ENCODE measurements around the gene SPRY2.
"Not testable (repeated sequence)": the region's sequence is repeated elsewhere in the genome, so short reads cannot be mapped to it uniquely, and the experiment has no call there.

The SPRY2 gene, protein sequence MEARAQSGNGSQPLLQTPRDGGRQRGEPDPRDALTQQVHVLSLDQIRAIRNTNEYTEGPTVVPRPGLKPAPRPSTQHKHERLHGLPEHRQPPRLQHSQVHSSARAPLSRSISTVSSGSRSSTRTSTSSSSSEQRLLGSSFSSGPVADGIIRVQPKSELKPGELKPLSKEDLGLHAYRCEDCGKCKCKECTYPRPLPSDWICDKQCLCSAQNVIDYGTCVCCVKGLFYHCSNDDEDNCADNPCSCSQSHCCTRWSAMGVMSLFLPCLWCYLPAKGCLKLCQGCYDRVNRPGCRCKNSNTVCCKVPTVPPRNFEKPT

DNA sequence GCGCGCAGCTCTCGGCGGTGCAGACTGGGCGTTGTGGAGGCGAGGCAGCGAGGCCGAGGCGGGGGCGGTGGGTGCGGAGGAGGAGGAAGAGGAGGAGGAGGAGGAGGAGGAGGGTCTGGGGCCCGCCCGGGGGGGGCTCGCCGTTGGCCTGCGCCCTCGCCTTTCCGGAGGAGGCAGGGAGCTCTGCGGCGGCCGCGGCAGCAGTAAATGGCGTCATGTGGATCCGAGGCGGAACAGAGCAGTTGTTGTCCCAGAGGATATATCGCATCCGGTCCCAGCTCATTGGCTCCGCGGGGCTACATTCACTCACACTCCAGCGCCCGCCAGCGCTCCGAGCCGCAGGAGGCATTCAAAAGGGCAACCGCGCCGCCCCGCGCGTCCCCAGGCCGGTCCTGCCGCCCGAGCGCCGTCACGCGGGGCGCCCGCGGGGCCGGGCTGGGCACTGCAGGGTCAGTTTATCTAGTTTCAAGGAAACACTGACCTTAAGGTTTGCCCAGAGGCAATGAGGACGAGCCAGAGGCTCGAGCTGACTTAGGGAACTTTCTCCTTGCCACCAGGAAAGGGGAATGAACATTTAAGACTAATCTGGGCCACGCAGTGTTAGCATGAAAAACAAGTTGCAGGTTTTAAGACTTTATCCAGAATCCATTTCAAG is at the start of gene SPRY2:
Gene SPRY2, minus strand, starts transcription at position 26 of the 655 bp plus-strand sequence. CDS start 3,421 bp downstream, outside the sequence.
- DNase-seq: peak; percentile 61
- peak; percentile 65 for ATAC-seq

DNA sequence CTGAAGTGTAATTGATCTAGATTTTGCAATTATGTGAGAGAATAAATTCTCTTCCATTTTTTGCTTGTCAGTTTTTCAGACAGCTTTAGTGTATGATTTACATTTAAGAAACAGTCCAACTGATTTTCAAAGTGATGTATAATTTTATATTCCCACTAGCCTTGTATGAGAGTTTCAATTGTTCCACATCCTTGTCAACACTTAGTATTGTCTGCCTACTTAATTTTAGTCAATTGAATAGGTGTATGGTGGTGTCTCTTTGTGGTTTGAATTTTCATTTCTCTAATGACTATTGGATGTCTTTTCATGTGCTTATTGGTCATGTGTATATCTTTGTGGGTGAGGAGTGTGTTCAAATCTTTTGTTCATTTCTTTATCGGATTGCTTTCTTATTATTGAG is 49.4 kb upstream of the SPRY2 start:
- DNase-seq: no peak
- ATAC-seq: no peak

DNA sequence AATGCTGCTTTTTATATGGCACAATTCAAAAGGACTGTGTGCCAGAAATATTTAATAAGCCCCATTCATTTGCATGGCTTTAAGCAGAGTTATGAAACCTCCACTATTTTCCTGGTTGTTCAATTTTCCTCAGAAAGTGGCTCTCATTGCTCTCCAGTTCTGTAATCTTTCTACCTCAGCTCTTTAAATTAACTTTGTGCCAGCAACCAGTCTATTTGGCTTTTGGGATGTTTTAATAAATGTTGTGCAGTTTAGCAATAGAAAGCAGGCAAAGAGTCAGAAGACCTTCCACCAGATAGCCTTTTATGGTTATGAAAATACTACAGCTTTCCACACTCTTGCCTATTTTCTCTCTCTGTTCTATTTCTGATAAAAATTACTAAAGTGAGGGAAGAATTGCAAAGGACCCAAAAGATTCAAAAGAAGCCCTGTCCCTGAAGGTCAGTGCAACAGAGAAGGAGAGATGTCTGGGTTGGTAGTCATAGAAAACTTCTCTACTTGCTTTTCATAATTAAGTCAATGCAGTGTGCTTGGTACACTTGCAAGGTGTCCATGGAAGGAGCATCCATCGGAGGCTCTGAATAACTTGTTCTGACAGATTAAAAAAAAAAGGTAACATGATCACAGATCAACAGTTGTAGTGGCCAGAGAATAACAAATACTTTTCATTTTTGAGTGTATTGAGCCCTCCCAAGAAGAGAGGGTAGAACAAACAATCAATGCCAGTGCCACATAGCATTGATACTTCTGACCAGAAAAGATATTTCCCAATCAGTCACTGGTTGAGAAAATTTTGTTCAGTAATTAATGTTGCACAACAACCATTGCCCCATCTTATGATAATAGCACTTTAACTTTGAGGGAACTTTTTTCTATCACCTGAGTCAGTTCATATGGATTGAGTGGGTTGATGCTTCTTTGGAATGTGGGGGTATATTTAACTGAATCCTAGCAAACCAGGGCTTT is 48.4 kb upstream of the SPRY2 start:
- DNase-seq (no peak), ATAC-seq (no peak)

DNA sequence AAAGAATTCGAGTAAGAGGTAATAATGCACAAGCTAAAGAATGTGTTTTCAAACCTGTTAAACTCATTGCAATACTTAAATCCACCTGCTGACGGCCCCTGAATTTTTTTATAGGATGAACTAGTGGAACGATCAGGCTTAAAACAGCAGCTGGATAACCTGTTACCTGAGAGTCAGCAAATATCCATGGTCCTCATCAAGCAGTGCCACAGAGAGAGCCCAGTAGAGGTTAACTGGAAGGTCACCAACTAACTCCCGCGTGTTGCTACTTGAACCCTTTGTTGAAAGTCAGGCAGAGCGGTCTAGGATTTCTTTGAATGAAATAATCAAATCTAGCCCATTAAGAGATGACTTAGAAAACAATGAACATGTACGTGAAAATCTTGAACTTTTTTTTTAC is 47.6 kb upstream of the SPRY2 start:
- no peak for ATAC-seq
- DNase-seq: no peak

DNA sequence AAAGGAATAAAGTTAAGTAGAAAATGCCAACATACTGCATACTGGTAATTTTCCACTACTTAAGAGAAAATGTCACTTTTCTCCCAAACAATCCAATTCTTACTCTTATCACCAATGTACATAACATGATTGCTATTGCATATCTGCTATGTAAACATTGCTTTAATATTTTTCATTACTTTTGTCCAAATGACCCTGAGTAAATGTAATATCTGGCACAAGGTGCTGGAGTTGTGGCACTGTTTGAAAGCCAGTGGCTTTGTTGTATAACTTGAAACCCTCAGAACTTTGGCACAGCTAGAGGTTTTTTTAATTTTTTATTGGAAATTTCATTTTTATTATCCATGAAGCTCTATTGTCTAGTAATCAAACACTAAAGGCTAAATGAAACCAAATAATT is 45.7 kb upstream of the SPRY2 start:
- no peak for ATAC-seq
- no peak for DNase-seq

DNA sequence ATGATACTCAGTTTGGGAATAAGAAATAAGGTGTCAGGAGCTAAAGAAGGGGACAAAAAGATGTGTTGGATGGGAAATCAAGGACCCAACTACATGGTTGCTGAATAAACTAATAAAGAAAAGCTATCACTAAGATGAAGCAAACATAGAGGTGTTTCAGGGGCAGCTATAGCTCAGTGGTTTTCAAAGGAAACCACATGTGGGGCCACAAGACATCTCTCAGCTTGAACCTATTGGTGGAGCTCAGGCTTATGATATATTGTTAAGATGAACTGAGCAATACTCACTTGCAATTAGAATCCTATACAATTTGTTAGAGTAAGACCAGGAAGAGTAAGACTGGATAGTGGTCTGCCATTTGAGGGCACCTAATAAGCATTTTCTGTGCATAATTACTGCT is 45.1 kb upstream of the SPRY2 start:
- ATAC-seq: peak; percentile 36
- no peak for DNase-seq

DNA sequence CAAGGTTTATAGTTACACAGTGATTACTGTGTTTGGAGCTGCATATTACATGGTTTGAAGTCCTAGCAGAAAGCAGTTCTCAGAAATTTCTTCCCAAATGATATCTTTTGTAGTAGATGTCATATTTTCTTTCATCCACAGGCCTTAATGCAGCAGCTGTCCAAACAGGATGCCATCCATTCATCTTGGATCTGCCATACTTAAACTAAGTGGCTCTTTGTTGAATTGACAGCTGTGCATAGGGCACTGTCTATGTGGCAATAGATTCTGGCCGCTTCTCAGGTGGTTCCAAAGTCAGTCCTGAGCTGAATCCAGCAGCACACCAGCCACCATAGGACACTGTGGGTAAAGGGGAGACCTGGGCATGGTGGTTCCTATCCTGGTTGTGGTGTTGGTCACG is 41.6 kb upstream of the SPRY2 start:
- ATAC-seq: no peak
- DNase-seq: no peak

DNA sequence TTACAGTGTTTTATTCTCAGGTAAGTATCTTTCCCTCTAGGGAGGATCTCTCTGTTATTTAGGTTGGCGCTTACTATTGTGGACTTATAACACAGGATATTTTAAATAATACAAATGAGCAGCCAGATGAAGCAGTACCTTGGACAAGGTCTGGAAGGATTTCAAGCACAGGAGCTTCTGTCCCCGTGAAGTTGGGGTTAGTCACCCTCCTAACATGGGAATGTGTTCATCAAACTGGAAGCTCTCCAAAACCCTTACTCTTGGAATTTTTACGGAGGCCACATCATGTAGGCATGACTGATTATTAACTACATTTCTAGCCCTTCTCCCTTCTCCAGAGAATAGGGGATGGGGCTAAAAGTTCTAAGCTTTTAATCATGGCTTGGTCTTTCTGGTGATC is 38.3 kb upstream of the SPRY2 start:
- DNase-seq (no peak), ATAC-seq (no peak)

DNA sequence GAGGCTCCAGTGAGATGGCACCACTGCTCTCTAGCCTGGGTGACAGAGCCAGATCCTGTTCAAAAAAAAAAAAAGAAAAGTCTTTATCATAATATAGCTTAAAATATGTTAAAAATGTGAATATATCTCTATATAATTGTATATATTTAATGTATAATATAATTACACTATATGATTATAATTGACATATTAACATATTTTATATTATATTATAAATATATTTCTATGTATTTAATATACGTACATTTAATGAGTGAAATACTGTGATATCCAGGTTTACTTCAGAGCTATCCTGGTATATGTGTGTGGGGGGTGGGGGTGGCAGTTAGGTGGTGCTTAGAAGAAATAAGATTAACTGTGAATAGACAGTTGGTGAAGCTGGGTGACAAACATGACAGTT is 35.6 kb upstream of the SPRY2 start:
- no peak for ATAC-seq

DNA sequence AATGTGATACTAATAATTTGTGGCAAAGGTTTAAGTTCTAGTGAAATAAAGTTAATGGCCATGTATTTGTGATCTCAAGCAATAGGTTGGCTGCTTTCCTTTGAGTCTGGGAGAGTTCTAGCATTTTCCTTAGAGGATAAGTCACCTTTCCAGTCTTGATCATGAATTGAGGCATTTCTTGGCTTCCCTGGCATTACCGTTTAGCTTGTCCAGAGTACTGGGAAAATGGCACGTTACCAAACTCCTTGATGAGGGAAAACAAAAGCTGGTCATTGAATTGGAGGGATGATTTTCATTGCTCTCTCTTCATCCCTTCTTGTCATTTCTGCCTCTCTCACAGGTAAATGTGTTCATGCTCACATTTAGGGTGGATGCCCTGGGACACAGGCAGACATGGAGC is 34.0 kb upstream of the SPRY2 start:
- no peak for ATAC-seq

More for the DNA sequence above, 35.6 kb upstream of the SPRY2 start:
- no peak for DNase-seq

DNA sequence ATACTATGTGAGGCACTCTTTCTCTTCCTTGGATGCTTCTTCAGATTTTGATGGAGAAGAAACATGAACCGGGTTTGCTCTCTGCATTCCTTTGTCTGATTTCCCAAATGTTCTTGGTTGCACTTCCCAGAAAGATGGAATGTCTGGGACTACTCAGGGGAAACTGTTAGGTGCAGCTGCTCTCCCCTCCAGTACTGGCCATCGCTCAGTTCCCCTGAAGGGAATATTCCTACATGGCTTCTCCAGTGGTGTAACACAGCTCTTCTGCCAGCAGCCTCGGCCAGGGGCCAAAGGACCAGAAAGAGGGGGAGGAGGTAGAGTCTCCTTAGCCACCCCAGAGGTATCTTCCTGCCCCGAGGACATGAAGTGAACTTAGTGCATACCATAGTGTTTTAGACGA is 33.5 kb upstream of the SPRY2 start:
- ATAC-seq (no peak), DNase-seq (no peak)

More for the DNA sequence above, 34.0 kb upstream of the SPRY2 start:
- no peak for DNase-seq

DNA sequence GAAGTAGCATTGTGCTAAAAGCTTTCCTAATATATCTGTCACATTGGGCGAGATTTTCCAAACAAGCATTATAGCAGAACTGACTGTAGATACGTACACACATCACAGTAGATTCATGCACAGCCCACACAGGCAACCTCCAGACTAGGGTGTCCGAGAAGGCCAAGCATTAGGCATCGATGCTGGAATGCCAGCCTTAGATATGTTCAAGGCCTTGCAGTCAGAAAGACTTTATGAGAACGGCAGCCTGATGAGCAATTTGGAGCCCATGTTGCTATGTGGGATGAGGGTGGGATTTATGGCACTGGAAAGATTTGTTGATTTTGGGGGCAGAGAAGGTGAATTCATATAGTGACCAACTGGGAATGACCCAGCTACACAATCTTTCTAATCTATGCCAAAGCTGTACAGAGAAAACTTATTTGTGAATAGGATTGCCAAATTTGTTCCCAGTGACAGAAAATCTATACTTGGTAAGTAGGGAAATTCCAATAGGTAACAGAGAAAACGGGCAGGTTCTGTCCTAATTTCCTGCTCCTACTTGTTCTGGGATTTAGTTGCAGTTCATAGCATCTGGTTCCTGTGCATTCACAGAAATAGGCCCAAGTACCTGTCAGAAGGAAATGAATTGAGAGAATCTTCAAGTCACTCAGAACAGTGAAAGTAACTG is 31.0 kb upstream of the SPRY2 start:
- no peak for ATAC-seq
- no peak for DNase-seq

DNA sequence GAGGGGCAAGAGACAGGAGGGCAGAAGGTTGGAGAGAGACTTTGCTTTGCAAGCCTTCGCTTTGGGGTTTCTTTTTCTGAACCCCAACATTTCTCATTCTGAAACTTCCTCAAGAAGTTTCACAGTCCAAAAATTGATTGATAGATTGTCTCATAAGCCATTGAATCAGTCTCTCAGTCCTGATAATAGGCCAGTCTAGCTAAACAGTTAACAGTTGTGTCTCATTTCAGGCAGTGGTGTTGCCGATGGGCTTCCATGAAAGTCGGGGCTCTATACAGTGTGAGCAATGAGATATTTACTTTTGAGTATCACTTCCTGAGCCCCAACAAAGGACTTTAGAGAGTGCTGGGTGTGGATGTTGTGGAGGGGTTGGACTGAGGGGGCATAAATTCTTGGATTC is 26.5 kb upstream of the SPRY2 start:
- no peak for DNase-seq
- no peak for ATAC-seq

DNA sequence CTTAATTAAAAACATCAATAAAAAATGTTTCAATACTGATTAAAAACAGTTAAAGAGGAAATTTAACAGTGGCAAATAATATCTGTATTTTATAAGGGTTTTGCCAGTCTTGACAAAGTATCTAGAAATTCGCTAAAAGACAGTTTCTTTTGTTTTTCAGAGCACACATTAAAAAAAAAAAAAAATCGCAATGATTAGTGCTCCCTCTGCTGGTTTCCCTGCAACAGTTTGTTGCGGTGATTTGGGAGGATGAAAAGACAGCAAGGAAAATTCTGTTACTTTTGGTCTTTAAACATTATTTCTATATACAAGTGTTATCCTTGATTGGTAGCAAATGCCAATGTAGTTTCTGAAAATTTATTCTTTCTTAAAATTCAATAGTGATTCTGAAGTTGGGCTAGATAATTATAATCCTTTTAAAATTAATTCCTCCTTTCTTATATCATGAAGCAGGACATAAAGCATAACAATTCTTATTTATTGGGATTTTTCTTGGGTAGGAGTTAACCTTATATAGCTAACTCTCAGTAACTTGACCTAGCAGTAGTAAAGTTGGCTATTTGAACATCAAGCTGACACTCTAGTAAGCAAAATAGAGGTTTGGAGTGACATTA is 23.1 kb upstream of the SPRY2 start:
- DNase-seq: no peak
- ATAC-seq: no peak

DNA sequence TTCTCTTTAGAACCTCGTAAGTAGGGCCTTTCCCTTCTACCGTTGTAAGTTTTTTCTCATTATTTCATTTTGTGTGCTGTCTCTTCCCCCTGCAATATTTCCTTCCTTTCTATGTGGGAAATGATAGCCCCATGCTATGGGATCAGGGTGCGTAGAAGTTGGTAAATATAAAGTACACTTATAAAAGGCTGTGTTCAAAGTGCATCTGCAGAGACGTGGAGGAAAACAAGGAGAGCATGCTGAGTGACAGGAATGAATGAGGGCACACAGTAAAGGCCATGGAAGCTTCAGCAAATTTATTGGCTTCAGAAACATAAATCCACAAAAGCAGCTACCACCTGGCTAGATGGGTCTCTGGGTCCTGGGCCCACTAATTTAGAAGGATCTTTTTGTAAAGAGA is 21.6 kb upstream of the SPRY2 start:
- no peak for ATAC-seq
- no peak for DNase-seq

DNA sequence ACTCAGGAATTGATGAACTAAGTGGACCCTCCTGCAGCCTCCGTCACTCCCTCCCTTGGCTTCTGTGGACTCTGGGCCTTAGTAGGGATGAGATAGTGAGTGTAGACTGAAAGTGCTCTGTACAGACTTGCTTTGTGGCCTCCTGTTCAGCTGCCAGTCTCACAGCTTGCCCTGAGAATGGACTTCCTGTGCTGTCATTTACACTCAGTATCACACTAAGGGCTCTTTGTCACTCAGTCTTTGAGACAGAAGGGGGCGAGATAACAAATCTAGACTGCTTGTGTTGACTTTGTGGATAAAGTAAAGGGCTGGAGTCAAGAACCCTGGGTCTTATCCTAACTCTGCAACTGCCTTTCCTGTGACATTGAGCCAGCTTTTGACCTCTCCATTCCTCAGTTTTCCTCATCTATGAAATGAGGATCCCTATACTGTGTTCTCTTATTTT is 21.0 kb upstream of the SPRY2 start:
- ATAC-seq: no peak
- DNase-seq: no peak

DNA sequence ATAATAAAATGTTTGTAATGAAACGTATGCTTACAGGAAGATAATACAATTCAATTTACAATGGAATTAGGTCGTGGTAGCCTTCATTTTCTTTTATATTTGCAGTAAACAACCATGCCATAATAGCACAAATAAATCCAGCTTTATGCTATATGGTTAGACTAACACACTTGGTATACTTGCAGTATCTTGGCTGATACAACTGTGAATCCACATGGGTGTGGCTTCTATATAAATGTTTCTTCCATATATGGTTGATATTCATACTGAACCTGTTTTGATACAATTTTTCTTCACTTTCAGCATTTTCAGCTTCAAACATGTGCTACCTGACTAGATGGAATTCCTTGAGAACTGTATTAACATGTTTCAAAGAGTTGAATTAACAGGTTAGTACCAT is 20.4 kb upstream of the SPRY2 start:
- no peak for DNase-seq
- no peak for ATAC-seq

DNA sequence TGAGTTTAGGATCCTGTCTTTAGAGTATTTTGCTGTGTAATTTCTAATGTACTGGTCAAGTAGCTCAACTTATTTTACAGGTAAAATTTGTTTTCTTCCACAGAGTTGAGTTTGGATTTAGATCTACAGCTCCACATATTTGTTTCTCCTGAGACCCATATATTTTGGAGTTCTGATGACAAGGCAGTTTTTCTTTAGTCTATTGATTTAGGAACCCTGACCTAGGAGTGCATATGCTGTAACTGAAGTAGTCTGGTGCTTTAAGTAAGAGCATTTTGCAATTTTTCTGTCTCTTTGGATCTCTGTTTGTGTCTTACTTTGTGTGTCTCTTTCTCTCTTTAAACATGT is 19.5 kb upstream of the SPRY2 start:
- ATAC-seq: no peak
- DNase-seq: no peak

DNA sequence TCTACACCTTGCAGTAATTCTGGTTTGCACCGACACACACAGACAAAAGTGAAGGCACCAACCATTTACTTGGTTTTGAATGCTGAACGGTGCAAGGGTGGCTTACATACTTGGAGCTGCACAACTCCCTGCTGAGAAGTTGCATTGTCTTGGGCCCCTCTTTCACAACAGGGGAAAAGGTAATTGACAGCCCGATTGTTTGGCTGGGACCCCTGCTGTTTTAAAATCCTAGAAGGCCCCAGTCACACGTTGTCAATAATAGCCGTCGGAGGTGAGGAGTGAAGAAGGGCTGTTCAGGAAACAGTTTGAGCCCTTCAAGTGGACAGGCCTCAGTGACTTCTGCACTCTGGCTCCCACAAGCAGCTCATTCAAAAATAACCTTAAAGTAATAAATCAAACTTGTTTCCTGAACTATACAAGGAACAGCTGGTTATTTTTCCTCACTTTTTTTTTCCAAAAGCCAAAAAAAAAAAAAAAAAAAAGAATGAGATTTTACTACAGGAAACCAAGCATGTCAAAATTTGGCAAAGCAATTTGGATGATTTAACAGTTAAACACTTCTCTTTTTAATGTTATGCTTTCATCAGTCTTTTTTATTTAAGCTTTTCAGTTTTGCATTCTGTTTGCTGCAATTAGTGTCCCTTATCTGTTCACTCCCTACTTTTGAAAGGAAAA is 19.0 kb upstream of the SPRY2 start:
- ATAC-seq: no peak
- DNase-seq: no peak

DNA sequence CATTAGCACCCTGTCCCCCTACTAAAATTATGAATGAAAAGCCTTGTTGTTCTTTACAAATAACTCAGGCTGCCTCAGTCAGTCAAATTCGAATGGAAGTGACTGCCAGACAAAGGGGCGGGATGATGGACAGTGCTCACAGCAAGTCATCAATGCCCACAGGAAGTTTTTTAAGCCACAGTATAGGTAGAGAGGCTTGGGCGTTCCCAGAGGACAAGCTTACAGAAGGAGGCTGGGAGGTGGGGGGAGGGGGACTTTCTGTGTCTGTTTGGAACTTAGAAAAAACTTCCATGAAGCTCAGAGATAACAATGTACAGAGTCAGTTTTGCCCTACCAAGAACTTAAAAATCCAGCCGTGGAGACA is 18.5 kb upstream of the SPRY2 start:
- no peak for ATAC-seq

DNA sequence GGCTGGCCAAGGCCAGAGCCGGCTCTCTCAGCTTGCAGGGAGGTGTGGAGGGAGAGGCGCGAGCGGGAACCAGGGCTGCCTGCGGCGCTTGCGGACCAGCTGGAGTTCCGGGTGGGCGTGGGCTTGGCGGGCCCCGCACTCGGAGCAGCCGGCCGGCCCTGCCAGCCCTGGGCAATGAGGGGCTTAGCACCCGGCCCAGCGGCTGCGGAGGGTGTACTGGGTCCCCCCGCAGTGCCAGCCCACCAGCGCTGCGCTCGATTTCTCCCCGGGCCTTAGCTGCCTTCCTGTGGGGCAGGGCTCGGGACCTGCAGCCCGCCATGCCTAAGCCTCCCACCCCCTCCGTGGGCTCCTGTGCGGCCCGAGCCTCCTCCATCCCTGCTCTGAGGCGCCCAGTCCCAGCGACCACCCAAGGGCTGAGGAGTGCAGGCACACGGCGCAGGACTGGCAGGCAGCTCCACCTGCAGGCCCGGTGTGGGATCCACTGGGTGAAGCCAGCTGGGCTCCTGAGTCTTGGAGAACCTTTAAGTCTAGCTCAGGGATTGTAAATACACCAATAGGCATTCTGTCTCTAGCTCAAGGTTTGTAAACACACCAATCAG is 14.7 kb upstream of the SPRY2 start:
- ATAC-seq, DNase-seq: not testable (repeated sequence)

More for the DNA sequence above, 18.5 kb upstream of the SPRY2 start:
- no peak for DNase-seq
